Measurements from ENCODE around the gene TMEM174.
A peak's percentile ranks its signal among the peaks of the same experiment; 100 is the strongest.

The TMEM174 gene

DNA sequence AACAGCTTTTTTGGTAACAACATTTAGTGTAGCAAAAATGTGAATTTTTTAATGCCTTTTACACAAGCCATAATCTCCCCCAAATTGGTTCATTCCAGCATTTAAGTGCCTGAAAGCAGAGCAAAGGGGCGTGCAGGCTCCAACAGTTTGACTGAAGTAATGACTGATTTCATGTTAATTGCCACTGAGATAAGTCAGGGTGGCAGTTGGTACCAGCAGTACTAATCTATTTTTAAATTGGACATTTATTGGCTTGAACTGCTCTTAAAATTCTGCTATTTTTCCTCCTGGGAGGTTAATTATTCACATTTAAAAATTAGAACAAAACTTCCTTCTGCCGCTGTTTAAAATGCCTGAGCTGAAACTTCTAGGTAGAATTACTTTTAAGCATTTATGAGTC, 40.2 kb upstream of the TMEM174 start:
- no peak for TF ChIP-seq EZH2 (IDR thresholded peaks at IDR 0.05; ENCODE audit: borderline replicate concordance, low read depth, low read length, severe bottlenecking)
- TF ChIP-seq, protein P1, sequence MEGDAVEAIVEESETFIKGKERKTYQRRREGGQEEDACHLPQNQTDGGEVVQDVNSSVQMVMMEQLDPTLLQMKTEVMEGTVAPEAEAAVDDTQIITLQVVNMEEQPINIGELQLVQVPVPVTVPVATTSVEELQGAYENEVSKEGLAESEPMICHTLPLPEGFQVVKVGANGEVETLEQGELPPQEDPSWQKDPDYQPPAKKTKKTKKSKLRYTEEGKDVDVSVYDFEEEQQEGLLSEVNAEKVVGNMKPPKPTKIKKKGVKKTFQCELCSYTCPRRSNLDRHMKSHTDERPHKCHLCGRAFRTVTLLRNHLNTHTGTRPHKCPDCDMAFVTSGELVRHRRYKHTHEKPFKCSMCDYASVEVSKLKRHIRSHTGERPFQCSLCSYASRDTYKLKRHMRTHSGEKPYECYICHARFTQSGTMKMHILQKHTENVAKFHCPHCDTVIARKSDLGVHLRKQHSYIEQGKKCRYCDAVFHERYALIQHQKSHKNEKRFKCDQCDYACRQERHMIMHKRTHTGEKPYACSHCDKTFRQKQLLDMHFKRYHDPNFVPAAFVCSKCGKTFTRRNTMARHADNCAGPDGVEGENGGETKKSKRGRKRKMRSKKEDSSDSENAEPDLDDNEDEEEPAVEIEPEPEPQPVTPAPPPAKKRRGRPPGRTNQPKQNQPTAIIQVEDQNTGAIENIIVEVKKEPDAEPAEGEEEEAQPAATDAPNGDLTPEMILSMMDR (IDR thresholded peaks at IDR 0.05; ENCODE audit: borderline replicate concordance, extremely low read depth, low read length, poor library complexity, severe bottlenecking): no peak
- Histone ChIP-seq H3K4me2 (ENCODE audit: insufficient read depth, low read length) (no peak overlapping the region), H4K20me1 (ENCODE audit: insufficient read depth, low read length) (0 out of 2 replicates have a peak, but pooled peaks cover 5% of the 10 kb centered on the region), H3K9me3 (ENCODE audit: insufficient read depth, low read length, severe bottlenecking) (no peaks in the 10 kb centered on the region), H3K4me1 (ENCODE audit: insufficient read depth, low read length) (no peaks in the 10 kb centered on the region), H3K36me3 (ENCODE audit: insufficient read depth, low read length) (no peaks in the 10 kb centered on the region), H3K9ac (ENCODE audit: low read depth, low read length) (no peak overlapping the region), H3K4me3 (ENCODE audit: low read depth in 1 of 2, low read length in 2 of 2) (no peak overlapping the region), H3K79me2 (ENCODE audit: insufficient read depth, low read length) (no peaks in the 10 kb centered on the region), H3K27ac (ENCODE audit: low read length) (no peak overlapping the region), H2AFZ (ENCODE audit: low read depth, low read length) (no peak overlapping the region), H3K27me3 (ENCODE audit: insufficient read depth, low read length, poor library complexity) (peaks cover 15% of the 10 kb centered on the region)
- DNase-seq: no peak
- ATAC-seq (ENCODE audit: insufficient read depth, low read depth): no peak

DNA sequence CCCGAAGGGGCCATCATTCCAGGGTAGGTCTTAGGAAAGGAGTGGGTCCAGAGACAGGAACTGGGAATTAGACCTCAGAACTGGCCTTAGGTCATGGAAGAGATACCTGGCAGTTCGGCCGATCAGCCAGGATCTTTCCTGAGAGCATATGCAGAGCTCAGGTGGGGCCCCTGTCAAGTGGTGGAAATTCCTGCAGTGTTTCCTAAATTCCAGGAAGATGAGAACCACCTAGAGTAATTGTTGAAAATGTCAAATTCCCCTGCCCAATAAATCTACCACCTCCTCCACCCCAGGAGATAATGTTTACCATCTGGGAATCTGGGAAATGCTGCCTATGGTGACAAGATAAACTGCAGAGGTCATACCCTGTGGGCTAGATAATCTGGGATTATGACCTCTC, 38.0 kb upstream of the TMEM174 start:
- Histone ChIP-seq H4K20me1 (ENCODE audit: insufficient read depth, low read length) (0 out of 2 replicates have a peak, but pooled peaks cover 5% of the 10 kb centered on the region), H3K27me3 (ENCODE audit: insufficient read depth, low read length, poor library complexity) (peaks cover 10% of the 10 kb centered on the region), H3K36me3 (ENCODE audit: insufficient read depth, low read length) (no peaks in the 10 kb centered on the region), H2AFZ (ENCODE audit: low read depth, low read length) (no peak overlapping the region), H3K79me2 (ENCODE audit: insufficient read depth, low read length) (no peaks in the 10 kb centered on the region), H3K4me1 (ENCODE audit: insufficient read depth, low read length) (no peaks in the 10 kb centered on the region), H3K27ac (ENCODE audit: low read length) (no peak overlapping the region), H3K4me2 (ENCODE audit: insufficient read depth, low read length) (no peak overlapping the region), H3K9ac (ENCODE audit: low read depth, low read length) (no peak overlapping the region), H3K9me3 (ENCODE audit: insufficient read depth, low read length, severe bottlenecking) (no peaks in the 10 kb centered on the region), H3K4me3 (ENCODE audit: low read depth in 1 of 2, low read length in 2 of 2) (no peak overlapping the region)
- DNase-seq (no peak), ATAC-seq (ENCODE audit: insufficient read depth, low read depth) (no peak)
- TF ChIP-seq EZH2 (IDR thresholded peaks at IDR 0.05; ENCODE audit: borderline replicate concordance, low read depth, low read length, severe bottlenecking): no peak
- TF ChIP-seq, protein P1 (IDR thresholded peaks at IDR 0.05; ENCODE audit: borderline replicate concordance, extremely low read depth, low read length, poor library complexity, severe bottlenecking): no peak

DNA sequence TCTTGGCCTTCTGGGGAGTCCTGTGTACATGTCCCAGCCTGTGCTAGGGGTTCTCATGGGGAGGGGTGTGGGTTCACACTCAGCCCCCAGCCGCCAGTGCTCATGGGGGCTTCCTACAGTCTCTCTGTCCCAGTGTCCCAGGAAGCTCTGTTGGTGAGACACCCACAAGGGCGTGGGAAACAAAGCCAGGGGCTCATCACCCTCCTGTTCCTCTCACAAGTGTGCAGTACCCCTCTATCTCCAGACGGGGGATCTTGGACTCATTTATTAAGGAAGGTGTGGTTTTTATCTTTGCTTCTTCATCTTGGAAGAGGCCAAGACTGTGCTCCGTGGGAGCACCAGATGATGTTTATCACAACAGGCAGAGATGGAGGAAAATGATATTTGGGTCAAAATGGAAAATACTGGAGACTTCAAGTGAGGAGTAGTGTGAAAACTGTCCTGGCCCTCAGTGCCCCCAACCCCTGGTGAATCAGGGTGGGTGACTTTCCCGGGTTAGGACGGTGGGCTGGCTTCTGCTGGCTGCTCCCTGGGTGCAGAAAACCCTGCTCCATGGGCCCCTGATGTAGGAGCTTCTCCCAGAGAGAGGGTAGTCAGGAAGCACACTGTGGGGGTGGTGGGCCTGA, 37.5 kb upstream of the TMEM174 start:
- Histone ChIP-seq H3K9ac (ENCODE audit: low read depth, low read length) (no peak overlapping the region), H3K79me2 (ENCODE audit: insufficient read depth, low read length) (no peaks in the 10 kb centered on the region), H2AFZ (ENCODE audit: low read depth, low read length) (no peak overlapping the region), H3K4me1 (ENCODE audit: insufficient read depth, low read length) (no peaks in the 10 kb centered on the region), H3K27me3 (ENCODE audit: insufficient read depth, low read length, poor library complexity) (peaks cover 5% of the 10 kb centered on the region), H4K20me1 (ENCODE audit: insufficient read depth, low read length) (no peaks in the 10 kb centered on the region), H3K36me3 (ENCODE audit: insufficient read depth, low read length) (no peaks in the 10 kb centered on the region), H3K4me2 (ENCODE audit: insufficient read depth, low read length) (no peak overlapping the region), H3K9me3 (ENCODE audit: insufficient read depth, low read length, severe bottlenecking) (no peaks in the 10 kb centered on the region), H3K27ac (ENCODE audit: low read length) (no peak overlapping the region), H3K4me3 (ENCODE audit: low read depth in 1 of 2, low read length in 2 of 2) (no peak overlapping the region)
- TF ChIP-seq EZH2 (IDR thresholded peaks at IDR 0.05; ENCODE audit: borderline replicate concordance, low read depth, low read length, severe bottlenecking): no peak
- TF ChIP-seq, protein P1 (IDR thresholded peaks at IDR 0.05; ENCODE audit: borderline replicate concordance, extremely low read depth, low read length, poor library complexity, severe bottlenecking): peak; percentile 58
- DNase-seq: peak; percentile 24
- ATAC-seq (ENCODE audit: insufficient read depth, low read depth): peak; percentile 76; the same call in 2 of the 3 replicates

Data from DND-41 (cell line).